ENCODE data around the gene SSTR4. TPM values are rescaled to one million over a fixed set of nuclear protein-coding genes. Genes with fewer than 3 reads are reported as not detected.

Gene SSTR4
- total RNA-seq, 2 experiments from 2014 or later: not detected

DNA sequence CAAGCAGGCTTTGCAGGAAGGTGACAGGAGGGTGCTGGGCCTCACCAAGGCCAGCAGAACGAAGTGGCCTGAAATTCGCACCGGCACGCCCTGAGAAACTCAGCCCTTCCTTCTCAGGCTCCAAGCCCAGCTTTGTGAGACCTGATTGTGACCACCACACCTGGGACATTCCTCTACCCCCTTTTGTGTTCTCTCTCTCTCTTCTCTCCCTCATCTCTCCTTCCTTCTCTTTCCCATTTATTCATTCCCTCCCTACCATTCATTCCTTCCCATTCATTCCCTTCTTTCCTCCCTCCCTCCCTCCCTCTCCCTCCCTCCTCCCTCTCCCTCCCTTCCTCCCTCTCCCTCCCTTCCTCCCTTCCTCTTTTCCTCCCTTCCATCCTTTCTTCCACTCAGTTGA is 42.2 kb downstream of the SSTR4 start:
- CTCF ChIA-PET (ENCODE audit: unreplicated experiment): no interaction called here
- no peaks in the 10 kb centered on the region for H4K20me1 ChIP-seq (ENCODE audit: insufficient read depth, low read length)

DNA sequence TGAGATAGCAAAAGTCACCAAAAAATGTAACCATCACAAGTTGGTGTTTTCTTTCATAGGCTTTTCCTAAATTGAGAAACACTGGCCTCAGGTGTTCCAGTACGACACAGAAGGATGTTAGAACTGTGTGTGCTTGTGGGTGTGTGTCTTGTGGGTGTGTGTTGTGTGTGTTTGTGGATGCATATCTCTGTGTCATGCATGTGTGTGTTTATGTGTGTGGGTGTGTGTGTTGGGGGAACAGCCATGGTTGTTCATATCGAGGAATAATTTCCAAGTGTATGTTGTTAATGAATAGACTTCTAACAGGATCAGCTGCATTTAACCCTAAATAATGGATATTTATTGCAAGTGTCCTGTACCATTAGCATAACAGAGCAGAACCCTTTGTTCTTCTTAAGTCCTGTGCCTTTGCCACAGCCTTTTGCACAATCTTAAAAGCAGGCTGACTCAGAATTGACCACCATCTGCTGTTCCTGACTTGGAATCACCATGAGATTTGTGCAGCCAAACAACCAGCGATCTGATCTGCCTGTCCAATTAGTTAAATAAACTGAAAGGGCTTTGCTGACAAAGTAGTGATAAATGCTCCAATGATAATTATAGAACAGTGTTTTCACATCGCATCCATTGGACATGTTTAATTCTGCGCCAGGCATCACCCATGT is 43.4 kb downstream of the SSTR4 start:
- BruUV-seq (replicated peaks): no TSS peak
- Histone ChIP-seq H3K9me2 (ENCODE audit: insufficient read depth, low read length) (no peaks in the 10 kb centered on the region), H3K27ac (ENCODE audit: low read depth, low read length, poor library complexity, severe bottlenecking) (no peak overlapping the region), H3K4me3 (ENCODE audit: low read depth, low read length, poor library complexity, severe bottlenecking) (no peak overlapping the region), H3K4me2 (ENCODE audit: low read length) (no peak overlapping the region), H3K36me3 (ENCODE audit: insufficient read depth, low read length) (no peaks in the 10 kb centered on the region), H3K79me2 (ENCODE audit: insufficient read depth, low read depth, low read length) (no peaks in the 10 kb centered on the region), H3K4me1 (ENCODE audit: insufficient read depth, low read length, poor library complexity, severe bottlenecking) (no peaks in the 10 kb centered on the region), H2AFZ (ENCODE audit: low read length) (no peak overlapping the region), H3K9me3 (ENCODE audit: low read length) (no peaks in the 10 kb centered on the region), H4K20me1 (ENCODE audit: insufficient read depth, low read length) (no peaks in the 10 kb centered on the region)
- intact Hi-C loops (cut with micrococcal nuclease; ENCODE audit: unreplicated experiment): no loop called here
- CTCF ChIA-PET (ENCODE audit: unreplicated experiment): no interaction called here
- DNase-seq (ENCODE audit: low spot score): no peak
- POLR2A ChIA-PET: no interaction called here
- TF ChIP-seq CTCF (conservative IDR thresholded peaks at IDR 0.05; ENCODE audit: low read length) (no peak), EZH2phosphoT487 (IDR thresholded peaks at IDR 0.05; ENCODE audit: borderline replicate concordance, low read depth, low read length) (no peak)

More for the DNA sequence above, 42.2 kb downstream of the SSTR4 start:
- intact Hi-C loops (cut with micrococcal nuclease; ENCODE audit: unreplicated experiment): no loop called here
- Histone ChIP-seq H3K79me2 (ENCODE audit: insufficient read depth, low read depth, low read length) (no peaks in the 10 kb centered on the region), H3K9me3 (ENCODE audit: low read length) (no peaks in the 10 kb centered on the region), H2AFZ (ENCODE audit: low read length) (no peak overlapping the region), H3K27ac (ENCODE audit: low read depth, low read length, poor library complexity, severe bottlenecking) (no peak overlapping the region), H3K4me1 (ENCODE audit: insufficient read depth, low read length, poor library complexity, severe bottlenecking) (no peaks in the 10 kb centered on the region), H3K9me2 (ENCODE audit: insufficient read depth, low read length) (no peaks in the 10 kb centered on the region), H3K4me2 (ENCODE audit: low read length) (no peak overlapping the region), H3K4me3 (ENCODE audit: low read depth, low read length, poor library complexity, severe bottlenecking) (no peak overlapping the region), H3K36me3 (ENCODE audit: insufficient read depth, low read length) (no peaks in the 10 kb centered on the region)
- TF ChIP-seq EZH2phosphoT487 (IDR thresholded peaks at IDR 0.05; ENCODE audit: borderline replicate concordance, low read depth, low read length) (no peak), CTCF (conservative IDR thresholded peaks at IDR 0.05; ENCODE audit: low read length) (no peak)
- POLR2A ChIA-PET: no interaction called here
- BruUV-seq (replicated peaks): no TSS peak
- DNase-seq (ENCODE audit: low spot score): no peak

GRCh38 chr20:23079016-23079351 is 43.9 kb downstream of the SSTR4 start:
- intact Hi-C loops (cut with micrococcal nuclease; ENCODE audit: unreplicated experiment): no loop called here
- no peaks in the 10 kb centered on the region for H3K4me1 ChIP-seq (ENCODE audit: insufficient read depth, low read length, poor library complexity, severe bottlenecking)
- no peak overlapping the region for H3K4me2 ChIP-seq (ENCODE audit: low read length)
- no peaks in the 10 kb centered on the region for H3K79me2 ChIP-seq (ENCODE audit: insufficient read depth, low read depth, low read length)
- no TSS peak for BruUV-seq (replicated peaks)
- H3K4me3 ChIP-seq (ENCODE audit: low read depth, low read length, poor library complexity, severe bottlenecking): no peak overlapping the region
- H3K9me3 ChIP-seq (ENCODE audit: low read length): no peaks in the 10 kb centered on the region
- no peaks in the 10 kb centered on the region for H3K9me2 ChIP-seq (ENCODE audit: insufficient read depth, low read length)
- ChIA-PET CTCF (ENCODE audit: unreplicated experiment) (no interaction called here), POLR2A (no interaction called here)
- no peak overlapping the region for H2AFZ ChIP-seq (ENCODE audit: low read length)
- no peaks in the 10 kb centered on the region for H3K36me3 ChIP-seq (ENCODE audit: insufficient read depth, low read length)
- no peaks in the 10 kb centered on the region for H4K20me1 ChIP-seq (ENCODE audit: insufficient read depth, low read length)
- 0 out of 2 replicates have a peak, but pooled peaks have one; percentile 36 for TF ChIP-seq CTCF (conservative IDR thresholded peaks at IDR 0.05; ENCODE audit: low read length)
- TF ChIP-seq EZH2phosphoT487 (IDR thresholded peaks at IDR 0.05; ENCODE audit: borderline replicate concordance, low read depth, low read length): no peak
- no peak for DNase-seq (ENCODE audit: low spot score)
- no peak overlapping the region for H3K27ac ChIP-seq (ENCODE audit: low read depth, low read length, poor library complexity, severe bottlenecking)
